Measurements from ENCODE around the gene CLDN6.

The CLDN6 gene

GRCh38 chr16:3051009-3051408 lies 33.0 kb upstream of the CLDN6 start:
- DNase-seq: no peak

GRCh38 chr16:3050487-3050886 lies 32.5 kb upstream of the CLDN6 start:
- DNase-seq: no peak

- no peak for DNase-seq
These were observed 32.0 kb upstream of the CLDN6 start for GRCh38 chr16:3049921-3050481.

- DNase-seq: no peak
These were observed 29.4 kb upstream of the CLDN6 start for GRCh38 chr16:3047387-3047720.

- no peak for DNase-seq
These were observed 28.8 kb upstream of the CLDN6 start for GRCh38 chr16:3046641-3047386.

GRCh38 chr16:3045758-3046640 lies 28.0 kb upstream of the CLDN6 start, which contains the start of gene MMP25:
Gene MMP25 (plus strand): TSS chr16:3046561. CDS start chr16:3046918, 357 bp downstream.
- no peak for DNase-seq

- DNase-seq: no peak
These were observed 26.7 kb upstream of the CLDN6 start for GRCh38 chr16:3044708-3045107.

- no peak for DNase-seq
These were observed 24.4 kb upstream of the CLDN6 start for GRCh38 chr16:3042376-3042775.

- no peak for DNase-seq
These were observed 20.9 kb upstream of the CLDN6 start for GRCh38 chr16:3038896-3039295.

GRCh38 chr16:3038256-3038655 lies 20.3 kb upstream of the CLDN6 start:
- DNase-seq: no peak

GRCh38 chr16:3036726-3037315 lies 18.8 kb upstream of the CLDN6 start, which contains the start of gene BICDL2:
Gene BICDL2 (minus strand): TSS chr16:3036944. CDS start chr16:3035496, 1,448 bp downstream.
- no peak for DNase-seq

- no peak for DNase-seq
These were observed 18.2 kb upstream of the CLDN6 start for GRCh38 chr16:3035972-3036725.

GRCh38 chr16:3035289-3035971 lies 17.4 kb upstream of the CLDN6 start:
- DNase-seq: no peak

GRCh38 chr16:3032624-3033023 lies 14.6 kb upstream of the CLDN6 start:
- DNase-seq: no peak

GRCh38 chr16:3030222-3031212 lies 12.5 kb upstream of the CLDN6 start:
- no peak for DNase-seq

- DNase-seq: no peak
These were observed 11.7 kb upstream of the CLDN6 start for GRCh38 chr16:3029491-3030221.

- DNase-seq: no peak
These were observed 10.8 kb upstream of the CLDN6 start for GRCh38 chr16:3028716-3029319.

- peak; percentile 29 for DNase-seq
These were observed 10.2 kb upstream of the CLDN6 start for GRCh38 chr16:3027983-3028715.

- no peak for DNase-seq
These were observed 9.5 kb upstream of the CLDN6 start for GRCh38 chr16:3027489-3027795.
